ENCODE results near the gene TRPC3.

Gene TRPC3

GRCh38 chr4:121946644-121947043 lies 5.2 kb downstream of the TRPC3 start:
- TF ChIP-seq, protein P1, sequence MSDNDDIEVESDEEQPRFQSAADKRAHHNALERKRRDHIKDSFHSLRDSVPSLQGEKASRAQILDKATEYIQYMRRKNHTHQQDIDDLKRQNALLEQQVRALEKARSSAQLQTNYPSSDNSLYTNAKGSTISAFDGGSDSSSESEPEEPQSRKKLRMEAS (IDR thresholded peaks at IDR 0.05; ENCODE audit: low read depth, low read length): no peak
- TF ChIP-seq CTCF (IDR thresholded peaks at IDR 0.05; ENCODE audit: low read depth, low read length): no peak
- no peak for TF ChIP-seq POLR2A (IDR thresholded peaks at IDR 0.05; ENCODE audit: extremely low read depth, insufficient read length)
- no peak overlapping the region for H3K4me3 ChIP-seq (ENCODE audit: low read depth, low read length)

GRCh38 chr4:121943941-121944340 lies 7.9 kb downstream of the TRPC3 start:
- peak; percentile 13 for DNase-seq (ENCODE audit: low read depth)
- no peak overlapping the region for H3K4me3 ChIP-seq (ENCODE audit: low read depth, low read length)
- TF ChIP-seq CTCF (IDR thresholded peaks at IDR 0.05; ENCODE audit: low read depth, low read length): peak; percentile 49
- TF ChIP-seq, protein P1 (IDR thresholded peaks at IDR 0.05; ENCODE audit: low read depth, low read length): no peak

More at GRCh38 chr4:121946644-121947043, 5.2 kb downstream of the TRPC3 start:
- no peak for DNase-seq (ENCODE audit: low read depth)

DNA sequence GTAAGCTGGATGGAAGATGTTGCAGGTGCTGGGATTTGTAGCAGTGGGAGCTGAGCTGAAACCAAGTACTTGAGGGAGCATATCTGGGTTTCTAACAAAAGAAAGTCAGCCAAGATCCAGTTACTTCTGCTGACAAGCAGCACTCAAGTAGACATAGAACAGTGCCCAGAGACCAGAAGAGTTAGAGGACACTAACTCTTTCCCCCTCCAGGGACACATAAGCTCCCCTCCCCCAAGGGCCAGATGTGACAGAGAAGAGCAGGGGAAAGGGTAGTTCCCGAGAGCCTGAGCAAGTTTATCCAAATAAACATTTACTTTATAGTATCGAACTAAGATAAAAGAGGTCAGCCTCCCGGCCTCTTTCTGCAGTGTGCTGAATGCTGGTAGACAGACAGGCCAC lies 12.2 kb downstream of the TRPC3 start:
- no peak for DNase-seq (ENCODE audit: low read depth)
- no peak overlapping the region for H3K4me3 ChIP-seq (ENCODE audit: low read depth, low read length)
- TF ChIP-seq MYC (IDR thresholded peaks at IDR 0.05; ENCODE audit: low read depth, low read length) (no peak), POLR2A (IDR thresholded peaks at IDR 0.05; ENCODE audit: extremely low read depth, insufficient read length) (no peak), CTCF (IDR thresholded peaks at IDR 0.05; ENCODE audit: low read depth, low read length) (no peak)
- TF ChIP-seq, protein P1 (IDR thresholded peaks at IDR 0.05; ENCODE audit: low read depth, low read length): no peak

- DNase-seq (ENCODE audit: low read depth): no peak
- TF ChIP-seq CTCF (IDR thresholded peaks at IDR 0.05; ENCODE audit: low read depth, low read length): no peak
- TF ChIP-seq POLR2A (IDR thresholded peaks at IDR 0.05; ENCODE audit: extremely low read depth, insufficient read length): no peak
- TF ChIP-seq, protein P1 (IDR thresholded peaks at IDR 0.05; ENCODE audit: low read depth, low read length): no peak
- no peak for TF ChIP-seq MYC (IDR thresholded peaks at IDR 0.05; ENCODE audit: low read depth, low read length)
- H3K4me3 ChIP-seq (ENCODE audit: low read depth, low read length): no peak overlapping the region
Measured at GRCh38 chr4:121938282-121939092, 13.4 kb downstream of the TRPC3 start.

GRCh38 chr4:121936101-121936500 lies 15.8 kb downstream of the TRPC3 start:
- no peak for TF ChIP-seq POLR2A (IDR thresholded peaks at IDR 0.05; ENCODE audit: extremely low read depth, insufficient read length)
- TF ChIP-seq, protein P1 (IDR thresholded peaks at IDR 0.05; ENCODE audit: low read depth, low read length): no peak
- TF ChIP-seq CTCF (IDR thresholded peaks at IDR 0.05; ENCODE audit: low read depth, low read length): no peak
- TF ChIP-seq MYC (IDR thresholded peaks at IDR 0.05; ENCODE audit: low read depth, low read length): no peak

More at GRCh38 chr4:121936101-121936500, 15.8 kb downstream of the TRPC3 start:
- no peak overlapping the region for H3K4me3 ChIP-seq (ENCODE audit: low read depth, low read length)
- no peak for DNase-seq (ENCODE audit: low read depth)
